Peyer's patch (tissue), 4 donors: Measurements from ENCODE around the gene PRMT2.

ENCODE experiments used
- POLR2A ChIP-seq, 2 donors: fragments of 450-650 bp; IDR thresholded peaks; one replicate each; pipeline ENCODE4 v1.5.1; 2017; ENCODE audit warnings: antibody characterized with exemption in 2 of 2, mild to moderate bottlenecking in 2 of 2, moderate library complexity in 2 of 2
- TF ChIP-seq, protein P1 (sequence below), 6 experiments: fragments of 450-650 bp in 4 of 6; fragments of 200-600 bp in 2 of 6; sonication (generic) in 1 of 6; IDR thresholded peaks; one replicate each; pipeline ENCODE4 v1.5.1; 2017 to 2019; ENCODE audit warnings: antibody characterized with exemption in 6 of 6, mild to moderate bottlenecking in 3 of 6, moderate library complexity in 1 of 6

DNA sequence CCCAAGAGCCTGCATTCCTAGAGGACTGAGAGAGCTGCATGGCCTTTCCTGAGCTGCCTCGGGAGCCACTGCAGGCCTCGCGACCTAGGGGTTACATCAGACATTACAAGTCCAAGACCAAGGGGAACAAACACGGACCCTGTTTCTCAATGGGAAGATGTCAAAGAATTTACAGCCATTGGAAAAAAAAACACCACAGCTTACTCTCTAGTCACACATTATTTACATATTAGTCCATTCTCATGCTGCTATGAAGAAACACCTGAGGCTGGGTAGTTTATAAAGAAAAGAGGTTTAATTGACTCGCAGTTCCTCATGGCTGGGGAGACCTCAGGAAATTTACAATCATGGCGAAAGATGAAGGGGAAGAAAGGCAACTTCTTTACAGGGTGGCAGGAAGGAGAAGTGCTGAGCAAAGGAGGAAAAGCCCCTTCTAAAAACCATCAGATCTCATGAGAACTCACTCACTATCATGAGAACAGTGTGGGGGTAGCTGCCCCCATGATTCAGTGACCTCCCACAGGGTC, 8.4 kb upstream of the PRMT2 start:
- TF ChIP-seq, protein P1, sequence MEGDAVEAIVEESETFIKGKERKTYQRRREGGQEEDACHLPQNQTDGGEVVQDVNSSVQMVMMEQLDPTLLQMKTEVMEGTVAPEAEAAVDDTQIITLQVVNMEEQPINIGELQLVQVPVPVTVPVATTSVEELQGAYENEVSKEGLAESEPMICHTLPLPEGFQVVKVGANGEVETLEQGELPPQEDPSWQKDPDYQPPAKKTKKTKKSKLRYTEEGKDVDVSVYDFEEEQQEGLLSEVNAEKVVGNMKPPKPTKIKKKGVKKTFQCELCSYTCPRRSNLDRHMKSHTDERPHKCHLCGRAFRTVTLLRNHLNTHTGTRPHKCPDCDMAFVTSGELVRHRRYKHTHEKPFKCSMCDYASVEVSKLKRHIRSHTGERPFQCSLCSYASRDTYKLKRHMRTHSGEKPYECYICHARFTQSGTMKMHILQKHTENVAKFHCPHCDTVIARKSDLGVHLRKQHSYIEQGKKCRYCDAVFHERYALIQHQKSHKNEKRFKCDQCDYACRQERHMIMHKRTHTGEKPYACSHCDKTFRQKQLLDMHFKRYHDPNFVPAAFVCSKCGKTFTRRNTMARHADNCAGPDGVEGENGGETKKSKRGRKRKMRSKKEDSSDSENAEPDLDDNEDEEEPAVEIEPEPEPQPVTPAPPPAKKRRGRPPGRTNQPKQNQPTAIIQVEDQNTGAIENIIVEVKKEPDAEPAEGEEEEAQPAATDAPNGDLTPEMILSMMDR (IDR thresholded peaks at IDR 0.05), result no peak
- no peak for TF ChIP-seq POLR2A (IDR thresholded peaks at IDR 0.05)
